DMS 273 treated with DMSO at 0.1 percent for 48 hours (cell line): ENCODE data around the gene CDC14A.
"Not testable (repeated sequence)": the region's sequence is repeated elsewhere in the genome, so short reads cannot be mapped to it uniquely, and the experiment has no call there.

Experiments used
- DNase-seq: peaks from one replicate; lab custom pipeline; 2025; lab: John Stamatoyannopoulos, UW

The CDC14A gene

DNA sequence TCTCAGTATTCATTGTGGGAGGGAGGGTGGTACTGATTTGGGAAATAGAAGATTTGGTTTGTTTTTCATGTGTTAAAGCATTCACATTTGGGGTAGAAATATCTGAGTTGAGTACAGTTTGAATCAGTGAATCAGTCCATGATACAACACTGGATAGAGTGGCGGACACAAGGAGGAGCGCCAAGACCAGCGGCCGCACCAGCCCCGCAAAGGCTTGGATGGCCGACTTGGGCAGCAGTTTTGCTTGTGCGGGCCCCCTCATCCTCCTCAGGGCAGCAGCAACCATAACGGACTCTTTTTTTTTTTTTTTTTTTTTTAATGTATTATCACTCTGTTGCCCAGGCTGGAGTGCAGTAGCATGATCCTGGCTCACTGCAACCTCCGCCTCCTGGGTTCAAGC is 20.0 kb upstream of the CDC14A start:
- DNase-seq: no peak

DNA sequence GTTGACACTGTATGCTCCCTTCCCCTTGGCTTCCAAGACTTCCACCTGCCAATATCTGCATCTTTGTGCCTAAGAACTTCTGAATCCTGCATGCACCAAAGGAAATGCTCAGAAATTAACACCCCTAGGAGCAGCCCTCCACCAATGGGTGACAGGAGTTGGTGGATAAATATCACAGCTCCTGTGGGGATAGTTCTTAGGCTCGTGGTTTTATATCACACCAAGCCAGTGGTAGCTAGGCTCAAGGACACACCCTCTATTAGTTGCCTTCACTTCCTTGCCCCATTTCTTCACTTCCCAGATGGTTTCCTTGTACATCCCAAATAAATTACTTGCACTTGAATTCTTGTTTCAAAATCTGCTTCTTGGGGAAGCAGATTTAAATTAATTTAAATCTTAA is 16.9 kb upstream of the CDC14A start:
- no peak for DNase-seq

DNA sequence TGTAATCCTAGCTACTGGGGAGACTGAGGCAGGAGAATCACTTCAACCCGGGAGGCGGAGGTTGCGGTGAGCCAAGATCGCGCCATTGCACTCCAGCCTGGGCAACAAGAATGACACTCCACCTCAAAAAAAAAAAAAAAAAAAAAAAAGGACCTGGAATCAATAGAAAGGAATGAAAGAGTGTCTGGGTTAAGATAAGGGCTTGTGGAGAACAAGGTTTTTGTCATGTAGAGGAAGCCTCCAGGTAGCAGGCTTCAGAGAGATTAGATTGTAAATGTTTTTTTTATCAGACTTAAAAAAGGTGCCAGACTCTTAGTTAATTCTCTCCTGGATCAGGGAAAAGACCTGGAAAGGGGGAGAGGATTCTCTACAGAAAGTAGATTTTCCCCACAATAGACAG is 14.4 kb upstream of the CDC14A start:
- not testable (repeated sequence) for DNase-seq

DNA sequence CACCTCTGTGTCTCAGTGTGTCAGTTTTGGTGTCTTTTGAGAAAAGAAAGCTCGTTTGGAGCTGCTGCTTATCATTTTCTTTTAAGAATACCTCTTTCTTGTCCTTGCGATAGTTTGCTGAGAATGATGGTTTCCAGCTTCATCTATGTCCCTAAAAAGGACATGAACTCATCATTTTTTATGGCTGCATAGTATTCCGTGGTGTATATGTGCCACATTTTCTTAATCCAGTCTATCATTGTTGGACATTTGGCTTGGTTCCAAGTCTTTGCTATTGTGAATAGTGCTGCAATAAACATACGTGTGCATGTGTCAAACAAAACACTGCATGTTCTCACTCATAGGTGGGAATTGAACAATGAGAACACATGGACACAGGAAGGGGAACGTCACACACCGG is 12.6 kb upstream of the CDC14A start:
- not testable (repeated sequence) for DNase-seq

DNA sequence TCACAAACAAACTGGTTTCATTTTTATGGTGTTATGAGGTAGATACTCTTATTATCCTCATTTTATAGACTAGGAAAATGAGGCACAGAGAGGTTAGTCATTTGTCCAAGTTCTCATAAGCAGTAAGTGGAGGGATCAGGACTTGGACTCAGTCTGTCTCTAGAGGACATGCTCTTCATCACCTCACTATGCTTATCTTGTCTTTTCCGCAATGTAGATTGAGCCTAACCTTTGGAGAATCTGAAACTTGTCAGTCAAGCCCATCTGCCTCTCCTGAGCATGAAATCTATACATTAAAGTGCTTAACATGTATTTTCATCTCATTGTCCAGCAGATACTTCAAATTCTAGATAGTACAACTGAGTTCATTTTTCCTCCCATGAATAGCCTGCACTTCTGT is 11.8 kb upstream of the CDC14A start:
- DNase-seq: no peak

DNA sequence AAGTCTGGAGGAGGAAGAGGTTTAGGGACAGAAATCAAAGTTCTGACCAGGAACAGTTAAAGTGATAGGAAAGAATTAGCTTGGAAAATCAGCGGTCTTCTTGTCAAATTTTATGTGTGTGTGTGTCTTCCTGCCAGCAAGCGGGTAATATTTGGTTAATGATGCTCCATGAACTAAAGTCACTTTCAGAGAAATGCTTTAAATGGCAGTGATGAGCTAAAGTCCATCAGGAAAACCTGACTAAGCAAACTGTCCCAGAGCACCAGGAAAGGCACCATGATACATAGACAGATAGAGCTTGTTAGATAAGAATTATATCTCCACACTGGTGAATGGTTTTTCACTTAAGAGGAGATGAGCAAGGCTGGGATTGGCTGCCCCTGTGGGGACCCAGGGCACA is 10.0 kb upstream of the CDC14A start:
- no peak for DNase-seq

DNA sequence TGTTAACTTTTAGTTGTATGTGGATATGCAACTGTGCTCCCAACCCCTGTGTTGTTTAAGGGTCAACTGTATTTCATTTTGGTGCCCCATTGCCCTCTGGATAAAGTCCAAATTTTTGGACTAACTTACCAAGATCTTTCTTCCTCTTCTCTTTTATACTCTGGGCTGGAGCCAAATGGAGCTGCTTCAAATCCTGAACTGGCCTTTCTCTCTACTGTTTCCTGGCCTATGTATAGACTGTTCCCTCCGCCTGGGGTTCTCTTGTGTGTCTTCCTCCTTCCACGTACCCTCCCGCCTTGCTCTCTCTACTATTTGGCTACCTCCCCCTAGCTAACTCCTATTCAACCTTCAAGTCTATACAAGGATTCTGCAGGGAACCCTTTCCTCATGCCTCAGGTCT is 8.4 kb upstream of the CDC14A start:
- no peak for DNase-seq

DNA sequence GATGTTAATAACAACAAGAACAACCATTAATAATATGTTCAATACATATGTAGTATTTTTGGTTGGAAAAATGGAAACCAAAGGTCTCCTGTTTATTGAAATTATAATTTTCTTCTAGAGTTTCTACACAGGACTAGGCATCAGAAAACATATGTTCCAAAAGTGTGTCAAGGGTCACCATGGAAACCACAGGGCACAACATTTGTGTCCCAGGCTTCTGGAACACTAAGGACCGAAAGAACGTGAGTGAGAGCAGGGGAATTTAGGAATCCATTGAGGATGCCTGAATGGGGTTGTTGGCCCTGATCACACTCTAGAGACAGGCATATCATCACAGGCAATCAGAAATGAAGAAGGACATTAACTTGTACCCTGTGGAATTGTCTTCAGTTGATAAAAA is 7.5 kb upstream of the CDC14A start:
- no peak for DNase-seq

DNA sequence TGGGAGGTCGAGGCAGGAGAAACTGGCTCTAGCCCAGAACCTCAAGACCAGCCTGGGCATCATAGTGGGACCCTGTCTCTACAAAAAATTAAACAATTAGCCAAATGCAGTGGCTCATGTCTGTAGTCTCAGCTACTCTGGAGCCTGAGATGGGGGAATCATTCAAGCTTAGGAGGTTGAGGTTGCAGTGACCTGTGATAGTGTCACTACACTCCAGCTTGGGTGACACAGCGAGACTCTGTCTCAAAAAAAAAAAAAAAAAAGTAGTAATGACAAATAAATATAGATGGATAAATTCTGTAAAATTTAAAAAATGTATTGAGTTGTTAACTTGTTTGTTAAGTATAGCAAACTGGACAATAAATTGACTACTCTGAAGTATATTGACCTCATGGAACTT is 5.9 kb upstream of the CDC14A start:
- DNase-seq: no peak

DNA sequence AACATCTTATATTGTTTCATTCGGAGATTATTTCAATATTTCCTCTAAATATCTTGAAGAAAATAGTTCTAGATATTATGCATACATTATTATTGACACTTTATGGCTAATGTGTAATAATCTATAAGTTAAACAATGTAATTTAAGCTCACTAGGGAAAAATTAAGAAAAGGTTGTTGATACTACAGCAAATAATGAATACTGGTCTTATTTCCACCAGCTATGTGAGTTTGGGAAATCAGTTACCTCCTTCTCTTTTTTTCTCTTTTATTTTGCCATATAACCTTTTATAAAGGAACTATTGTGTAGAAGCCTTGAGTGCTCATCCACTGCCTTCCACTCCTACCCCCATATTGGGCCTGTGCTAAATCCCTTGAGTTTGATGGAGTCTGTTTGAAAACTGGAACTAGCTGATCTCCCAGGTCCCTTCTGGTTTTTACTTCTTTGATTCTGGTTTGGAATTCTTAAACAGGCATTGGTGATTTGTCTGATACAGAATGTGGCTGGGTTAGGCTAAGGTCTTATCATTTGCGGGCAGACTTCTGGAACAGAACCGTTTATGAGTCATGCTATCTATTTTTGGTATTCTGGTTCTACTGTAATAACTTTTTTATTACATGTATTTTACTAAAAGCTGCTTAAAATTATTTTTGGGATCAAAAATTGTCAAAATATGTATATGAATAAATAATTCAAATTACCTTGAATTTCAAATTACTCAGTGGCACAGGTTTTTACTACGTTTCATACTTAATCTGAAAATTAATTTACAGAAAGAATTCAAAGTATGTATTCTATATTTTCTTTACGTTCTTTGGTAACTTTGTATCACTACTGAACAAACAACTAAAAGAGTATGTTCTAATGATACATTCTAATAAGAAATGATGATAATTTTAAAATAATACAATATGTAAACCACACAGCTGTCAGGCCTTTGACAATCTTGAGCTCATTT is 5.0 kb upstream of the CDC14A start:
- no peak for DNase-seq

DNA sequence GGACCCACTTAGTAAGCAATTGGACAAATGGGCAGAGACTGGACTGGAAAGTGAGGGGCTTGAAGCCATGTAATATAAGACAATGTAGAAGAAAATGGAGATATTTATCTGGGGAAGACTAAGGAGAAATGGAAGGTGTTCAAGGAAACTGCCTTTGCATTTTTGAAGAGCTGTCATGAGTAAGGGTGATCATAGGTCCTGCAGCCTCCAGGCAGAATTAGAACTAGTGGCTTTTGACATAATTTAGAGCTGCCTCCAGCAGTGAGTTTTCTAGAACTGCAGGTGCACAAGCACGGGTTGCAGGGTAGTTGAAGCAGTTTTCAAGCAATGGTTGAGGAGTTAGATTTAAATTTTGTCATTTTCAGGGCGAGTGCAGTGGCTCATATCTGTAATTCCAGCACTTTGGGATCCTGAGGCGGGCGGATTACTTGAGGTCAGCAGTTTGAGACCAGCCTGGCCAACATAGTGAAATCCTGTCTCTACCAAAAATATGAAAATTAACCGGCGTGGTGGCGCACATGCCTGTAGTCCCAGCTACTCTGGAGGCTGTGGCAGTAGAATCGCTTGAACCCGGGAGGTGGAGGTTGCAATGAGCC is 3.7 kb upstream of the CDC14A start:
- DNase-seq: no peak

DNA sequence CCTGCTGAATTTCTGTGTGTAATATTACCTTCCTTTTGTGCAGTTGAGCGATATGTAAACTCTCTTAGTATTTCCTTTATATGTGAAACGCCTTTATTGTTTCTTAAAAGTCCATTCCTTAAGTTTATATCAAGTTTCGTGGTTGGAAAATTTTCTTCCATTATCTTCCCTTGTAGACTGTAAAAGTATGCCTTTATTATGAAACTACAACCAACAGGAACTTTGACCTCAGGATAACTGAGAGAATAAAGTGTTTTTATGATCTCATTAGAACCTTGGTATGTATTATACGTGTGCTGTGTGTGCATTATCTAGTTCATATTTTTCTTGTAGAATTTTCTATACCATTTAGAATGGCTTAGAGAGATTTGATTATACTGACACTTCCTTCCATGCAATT is 3.1 kb upstream of the CDC14A start:
- DNase-seq: no peak

DNA sequence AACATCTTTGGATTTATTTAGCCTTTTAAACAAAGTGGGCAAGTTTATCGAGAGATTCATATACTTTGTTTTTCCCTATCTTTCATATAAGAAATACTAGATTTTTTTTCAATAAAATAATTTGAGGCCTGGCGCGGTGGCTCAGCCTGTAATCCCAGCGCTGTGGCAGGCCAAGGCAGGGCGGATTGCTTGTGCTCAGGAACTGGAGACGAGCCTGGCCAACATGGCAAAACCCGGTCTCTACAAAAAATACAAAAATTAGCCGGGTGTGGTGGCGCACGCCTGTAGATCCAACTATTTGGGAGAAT is 1.6 kb upstream of the CDC14A start:
- no peak for DNase-seq

DNA sequence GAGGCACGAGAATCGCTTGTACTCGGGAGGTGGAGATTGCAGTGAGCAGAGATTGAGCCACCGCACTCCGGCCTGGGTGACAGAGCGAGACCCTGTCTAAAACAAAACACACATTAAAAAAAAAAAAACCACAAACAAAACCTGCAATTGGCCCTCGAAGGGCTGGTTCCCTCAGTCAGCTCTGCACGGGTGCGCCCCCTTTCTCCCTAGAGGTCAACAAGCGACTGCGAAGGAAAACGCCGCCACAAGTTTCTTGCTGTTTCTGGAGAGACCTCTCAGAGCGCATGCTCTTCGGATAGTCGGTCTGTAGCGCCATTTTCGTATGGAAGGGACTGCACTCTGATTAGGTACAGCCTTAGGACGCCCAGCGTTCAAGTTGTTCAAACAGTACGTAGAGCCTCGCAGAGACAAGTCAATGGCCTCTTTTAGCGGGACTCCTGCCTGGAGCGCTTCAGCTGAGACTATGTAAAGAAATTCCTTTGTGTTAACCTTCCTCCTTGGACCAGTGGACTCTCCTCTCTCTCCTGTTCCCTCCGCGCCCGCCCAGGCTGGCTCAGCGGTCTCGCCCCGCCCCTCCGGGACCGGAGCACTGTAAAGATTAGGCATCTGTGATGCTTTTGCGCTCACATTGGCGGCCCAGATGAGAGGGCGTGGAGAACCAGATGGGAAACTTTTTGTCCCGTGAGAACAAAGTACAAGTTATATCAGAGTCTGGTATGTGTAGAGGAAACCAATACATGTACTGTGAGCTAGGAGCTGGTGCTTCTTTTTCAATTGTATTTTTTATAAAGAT is 1.0 kb upstream of the CDC14A start:
- peak; percentile 95 for DNase-seq

DNA sequence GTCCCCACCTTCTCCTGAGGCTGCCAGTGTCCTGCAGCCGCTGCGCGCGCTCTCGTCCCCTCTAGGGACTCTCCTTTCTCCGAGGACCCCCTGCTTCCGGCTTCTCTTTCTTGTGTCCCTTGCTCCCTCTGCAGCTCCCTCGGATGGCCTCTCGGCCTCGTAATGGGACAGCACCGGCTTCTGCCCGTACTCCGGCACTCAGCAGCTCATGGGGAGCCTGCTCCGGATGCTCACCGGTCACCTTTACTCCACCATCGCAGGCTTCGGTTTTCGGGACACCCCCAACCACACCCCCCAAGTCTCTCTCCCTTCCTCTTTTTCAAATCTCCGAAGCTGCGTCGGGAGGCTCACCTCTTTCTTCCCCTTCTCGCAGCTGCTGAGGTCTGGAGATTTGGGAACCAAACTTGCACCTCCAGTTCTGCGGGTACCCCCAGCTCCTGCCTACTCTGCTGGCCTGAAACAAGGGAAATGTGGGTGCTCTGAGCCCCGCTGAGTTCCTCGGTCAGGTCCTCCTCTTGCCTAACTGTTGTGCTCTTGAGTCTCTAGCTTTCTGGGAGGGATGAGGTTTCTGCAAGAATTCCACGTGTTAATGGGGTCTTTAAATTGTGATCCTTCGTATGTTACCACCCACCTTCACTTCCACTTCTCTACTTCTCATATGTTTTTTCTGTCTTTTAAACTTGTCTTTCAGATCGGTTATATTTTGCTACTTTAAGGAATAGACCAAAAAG is 930 bp downstream of the CDC14A start:
- no peak for DNase-seq

DNA sequence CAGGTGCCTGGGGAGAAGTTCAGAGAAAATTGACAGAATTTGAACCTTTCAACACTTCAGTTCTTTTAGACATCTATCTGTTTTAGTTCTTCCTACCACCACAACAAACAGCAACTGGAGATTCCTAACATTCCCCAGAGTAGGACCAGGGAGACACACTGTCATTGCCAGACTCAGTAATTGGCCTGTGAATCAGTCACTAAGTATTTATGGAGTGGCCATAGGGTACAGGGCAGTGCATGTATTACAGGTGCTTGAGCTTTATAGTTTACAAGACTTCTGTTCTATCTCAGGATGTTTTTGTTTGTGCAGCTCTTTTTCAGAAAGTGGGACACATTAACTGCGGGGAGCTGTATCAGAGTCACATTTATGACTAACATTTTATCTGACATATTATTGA is 1.7 kb downstream of the CDC14A start:
- no peak for DNase-seq

DNA sequence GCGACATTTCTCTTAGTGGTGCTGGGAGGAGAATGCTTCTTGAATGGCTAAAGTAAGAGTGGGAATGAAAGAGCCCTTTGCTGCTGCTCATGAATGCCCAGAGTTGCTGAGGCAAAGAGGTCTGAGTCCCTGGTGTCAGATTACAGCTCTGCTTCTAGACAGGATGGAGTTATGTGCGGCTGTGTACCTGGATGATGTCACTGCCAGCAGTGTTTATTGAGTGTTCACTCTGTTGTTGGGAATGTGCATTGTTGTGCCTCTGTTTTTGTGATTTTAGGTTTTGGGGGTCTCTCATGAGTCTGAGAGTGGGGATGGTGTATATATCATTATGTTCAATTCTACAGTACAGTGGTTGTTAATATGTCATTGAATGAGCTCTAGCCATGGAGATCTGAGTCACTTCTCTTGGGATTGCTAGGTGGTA is 2.7 kb downstream of the CDC14A start:
- peak; percentile 29 for DNase-seq

DNA sequence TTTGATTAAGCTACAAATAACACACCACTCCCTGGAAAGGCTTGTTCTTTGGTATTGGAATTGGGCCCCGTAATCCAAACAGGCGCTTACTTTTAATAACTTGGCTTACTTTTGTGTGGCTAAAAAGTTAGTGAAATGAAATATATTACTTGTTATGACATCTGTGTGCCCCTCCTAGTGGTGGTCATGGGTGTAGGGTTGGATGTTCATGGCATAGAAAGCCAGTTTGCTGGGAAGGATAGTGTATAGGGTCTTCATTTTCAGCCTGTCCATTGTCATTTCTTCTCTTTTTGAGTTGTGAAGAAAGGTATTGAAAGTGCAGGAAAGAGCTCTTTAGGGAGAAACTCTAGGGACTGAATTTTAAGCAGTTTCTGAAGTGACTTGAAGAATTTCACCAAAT is 5.9 kb downstream of the CDC14A start:
- DNase-seq: no peak

DNA sequence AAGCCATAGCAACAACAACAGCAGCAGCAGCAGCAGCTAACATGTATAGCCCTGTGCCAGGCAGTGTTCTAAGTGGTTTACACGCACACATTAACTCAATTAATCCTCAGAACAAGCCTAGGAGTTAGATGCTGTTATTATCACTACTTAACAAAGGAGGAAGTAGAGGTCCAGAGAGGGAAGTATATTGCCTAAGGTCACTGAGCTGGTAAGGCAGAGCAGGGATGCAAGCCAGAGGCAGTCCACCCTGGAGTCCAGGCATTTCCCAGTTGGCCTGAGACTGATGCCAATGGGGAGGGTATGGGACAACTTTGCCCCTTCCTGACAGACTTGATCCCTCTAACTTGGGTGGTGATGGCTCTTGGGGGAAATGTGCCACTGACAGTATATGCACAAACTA is 6.8 kb downstream of the CDC14A start:
- DNase-seq: no peak

DNA sequence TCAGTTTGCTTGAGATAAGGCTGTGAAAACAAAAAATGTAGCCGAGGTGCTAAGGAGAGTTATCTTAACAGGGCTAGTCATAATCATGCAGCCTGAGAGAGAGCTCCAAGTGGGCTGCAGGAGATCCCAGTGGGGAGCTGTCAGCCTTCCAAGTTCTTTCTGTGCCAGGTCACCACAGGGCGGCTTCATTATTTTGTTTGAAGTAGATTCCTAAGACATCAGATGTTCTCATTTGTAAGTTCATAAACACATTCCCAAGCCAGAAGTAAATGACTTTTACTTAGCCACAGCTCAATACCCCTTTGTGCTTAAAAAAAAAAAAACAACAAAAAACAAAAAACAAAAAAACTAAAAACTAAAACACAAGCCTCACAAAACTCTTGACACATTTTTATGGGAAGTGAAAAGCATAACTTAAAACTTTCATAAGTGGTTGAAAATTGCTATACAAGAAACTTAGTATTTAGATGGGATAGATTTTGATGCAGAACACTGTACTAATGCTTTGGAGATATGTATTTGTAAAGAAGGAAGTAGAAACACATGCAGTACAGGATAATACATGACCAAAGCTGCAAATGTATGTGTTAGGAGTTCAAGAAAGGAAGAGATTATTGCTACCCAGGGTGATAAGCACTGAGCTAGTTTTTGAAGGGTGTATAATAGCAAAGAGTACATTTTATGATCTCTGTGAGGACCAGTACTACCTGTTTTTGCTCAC is 8.6 kb downstream of the CDC14A start:
- DNase-seq: peak; percentile 63

DNA sequence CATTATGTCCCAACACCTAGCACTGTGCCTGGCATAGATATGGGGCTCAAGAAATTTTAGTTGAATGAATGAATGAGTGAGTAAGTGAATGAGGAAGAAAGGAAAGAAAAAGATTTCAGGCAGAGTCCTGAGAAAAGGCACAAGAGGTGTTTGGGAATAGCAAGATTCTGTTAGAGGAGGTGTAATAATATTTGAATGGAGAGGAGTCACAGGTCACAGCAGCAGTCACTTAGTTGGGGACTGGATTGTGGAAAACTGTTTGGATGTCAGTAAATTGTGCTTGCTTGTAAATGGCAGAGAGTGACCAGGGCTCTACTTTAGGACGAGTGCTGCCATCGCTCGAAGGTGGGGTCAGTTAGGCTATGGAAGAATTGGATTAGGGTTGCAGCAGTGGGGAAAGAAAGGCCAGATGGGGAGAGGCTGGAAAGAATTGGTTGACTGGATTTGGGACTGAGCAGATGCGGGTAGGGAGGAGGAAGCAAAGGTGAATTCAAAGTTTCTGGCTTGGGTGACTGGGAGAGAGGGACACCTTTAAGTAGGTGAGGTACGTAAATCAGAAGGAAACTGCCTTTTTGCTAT is 9.3 kb downstream of the CDC14A start:
- DNase-seq: no peak
